Endothelial cell of umbilical vein (primary cell): ENCODE measurements around the gene SEPTIN5. TPM values are rescaled to one million over a fixed set of nuclear protein-coding genes. Genes with fewer than 3 reads are reported as not detected.
A peak's percentile ranks its signal among the peaks of the same experiment; 100 is the strongest.

Source experiments
- BruUV-seq: library from RNA; stranded (reverse); fragments of 400-500 nt; replicated peaks from 2 replicates; lab custom pipeline; 2021; lab: Mats Ljungman, UMichigan
- CTCF ChIA-PET: fragments of 300-600, 350-600 bp; sonication (Branson Sonifier 250); formaldehyde crosslinking; loops from one replicate; lab custom pipeline; 2021; ENCODE audit warnings: antibody characterized with exemption, inconsistent platforms; lab: Charles Lee
- POLR2A ChIA-PET: fragments of 300-600, 350-600 bp; sonication (Branson Sonifier 250); formaldehyde crosslinking; loops from one replicate; lab custom pipeline; 2021; ENCODE audit warnings: antibody characterized with exemption, inconsistent platforms; lab: Charles Lee
- DNase-seq: peaks from one replicate; pipeline ENCODE4 v3.0.0-alpha.2; 2011; ENCODE audit warnings: low read depth, low spot score
- FAIRE-seq: peaks from 2 replicates; lab custom pipeline; 2011; peaks lifted over from hg19 to GRCh38; lab: Jason Lieb, UNC
- H2AFZ ChIP-seq: 2 replicates; pipeline ENCODE4 v1.6.0; 2012; ENCODE audit warnings: low read depth, low read length, control low read depth, inconsistent platforms
- H3K27ac ChIP-seq: 2 replicates; pipeline ENCODE4 v1.5.1; 2011; ENCODE audit warnings: low read depth, mild to moderate bottlenecking, control low read depth, low read length, moderate library complexity; ENCODE audit not compliant: insufficient read depth
- H3K27me3 ChIP-seq, 2 experiments: 2 replicates each; pipeline versions ENCODE4 v1.6.0 to v1.6.1; 2011; ENCODE audit warnings: low read length in 2 of 2, mixed read lengths in 1 of 2; ENCODE audit not compliant: control insufficient read depth in 2 of 2, insufficient read depth in 2 of 2
- H3K36me3 ChIP-seq, 2 experiments: 2 replicates in 1 of 2; 3 replicates in 1 of 2; pipeline ENCODE4 v1.5.1; 2011; ENCODE audit warnings: low read length in 2 of 2, mild to moderate bottlenecking in 1 of 2, moderate library complexity in 1 of 2; ENCODE audit not compliant: control insufficient read depth in 2 of 2, insufficient read depth in 2 of 2; ENCODE audit errors: extremely low read depth in 1 of 2
- H3K4me1 ChIP-seq: 3 replicates; pipeline ENCODE4 v1.5.1; 2011; ENCODE audit warnings: mild to moderate bottlenecking, low read length; ENCODE audit not compliant: control insufficient read depth, insufficient read depth; ENCODE audit errors: extremely low read depth
- H3K4me2 ChIP-seq: 2 replicates; pipeline ENCODE4 v1.6.1; 2011; ENCODE audit warnings: low read length, control low read depth, mixed read lengths; ENCODE audit not compliant: insufficient read depth
- H3K4me3 ChIP-seq, 3 experiments: fragments of 200-600 bp in 1 of 3; sonication (generic), shearing (Covaris generic) in 1 of 3; replicated peaks in 1 of 3; 2 replicates each; pipeline ENCODE4 v1.5.1; 2011 to 2016; ENCODE audit warnings: control low read depth in 3 of 3, low read length in 3 of 3, mild to moderate bottlenecking in 2 of 3, inconsistent platforms in 1 of 3, low read depth in 1 of 3, moderate library complexity in 1 of 3; ENCODE audit not compliant: insufficient read depth in 1 of 3
- H3K79me2 ChIP-seq: 2 replicates; pipeline ENCODE4 v1.6.0; 2012; ENCODE audit warnings: low read length, inconsistent platforms; ENCODE audit not compliant: control insufficient read depth, insufficient read depth
- H3K9ac ChIP-seq: replicated peaks from 2 replicates; pipeline ENCODE3; 2011; ENCODE audit warnings: low read length, control low read depth; ENCODE audit not compliant: insufficient read depth; ENCODE audit errors: extremely low read depth
- H3K9me1 ChIP-seq: replicated peaks from 3 replicates; pipeline ENCODE4 v1.6.0; 2011; ENCODE audit warnings: mild to moderate bottlenecking, low read length; ENCODE audit not compliant: control insufficient read depth, insufficient read depth; ENCODE audit errors: extremely low read depth
- H3K9me3 ChIP-seq: replicated peaks from 2 replicates; pipeline ENCODE4 v1.5.1; 2012; ENCODE audit warnings: low read length, inconsistent platforms; ENCODE audit not compliant: control insufficient read depth, insufficient read depth
- H4K20me1 ChIP-seq: replicated peaks from 2 replicates; pipeline ENCODE3; 2011; ENCODE audit warnings: mild to moderate bottlenecking, low read length; ENCODE audit not compliant: control insufficient read depth, insufficient read depth; ENCODE audit errors: extremely low read depth
- JUN ChIP-seq: IDR thresholded peaks from 2 replicates; pipeline ENCODE4 v1.6.1; 2011; ENCODE audit warnings: borderline replicate concordance, low read depth; ENCODE audit not compliant: insufficient read length, insufficient read depth
- MAX ChIP-seq: IDR thresholded peaks from 2 replicates; pipeline ENCODE4 v1.6.1; 2011; ENCODE audit not compliant: insufficient read depth, insufficient read length
- POLR2A ChIP-seq: IDR thresholded peaks from 2 replicates; pipeline ENCODE4 v1.6.1; 2012; ENCODE audit warnings: low read depth, mild to moderate bottlenecking, control low read depth, low read length
- POLR2AphosphoS5 ChIP-seq: IDR thresholded peaks from 2 replicates; pipeline ENCODE4 v1.6.1; 2012; ENCODE audit warnings: low read depth, mild to moderate bottlenecking, control low read depth, low read length, moderate library complexity; ENCODE audit not compliant: insufficient read depth
- dilution Hi-C: fragments of 300-500 bp; cut with MboI; formaldehyde crosslinking; loops from one replicate; pipeline ENCODE4 v1.15.0; 2019; ENCODE audit warnings: low sequenced_read_pairs; ENCODE audit not compliant: extremely low pct_ligation_motif_present
- intact Hi-C: fragments of 100-400 bp; cut with micrococcal nuclease; formaldehyde crosslinking; loops from one replicate; pipeline ENCODE4 v1.10.0; 2022
- polyA plus RNA-seq, 4 experiments: library from polyadenylated mRNA; depleted of rRNA in 3 of 4; stranded (reverse) in 3 of 4; unstranded in 1 of 4; fragments of >200 nt; gene quantifications; 2 replicates each; pipeline versions ENCODE4 v1.2.1 to v1.2.3, GENCODE V29; 2011 to 2012; ENCODE audit warnings: missing spikeins in 1 of 4
- total RNA-seq: library from RNA; stranded (reverse); gene quantifications from 2 replicates; pipeline ENCODE4 v1.2.3, GENCODE V29; 2021
- TF ChIP-seq, protein P1 (sequence below), 2 donors: IDR thresholded peaks; 1 replicate in 1 of 2; 2 replicates in 1 of 2; pipeline ENCODE4 v1.5.1; 2011; ENCODE audit warnings: low read length in 2 of 2, mild to moderate bottlenecking in 2 of 2, moderate library complexity in 2 of 2, control low read depth in 1 of 2, inconsistent platforms in 1 of 2, low read depth in 1 of 2; ENCODE audit not compliant: insufficient read depth in 1 of 2; ENCODE audit errors: extremely low read depth in 1 of 2

SEPTIN5 gene
- total and polyA plus RNA-seq, 2 donors (not counting 3 experiments of a cell fraction or from before 2014, with no cell fraction given), result 31.1 to 35.8 TPM

GRCh38 chr22:19713650-19714311 is 522 bp upstream of the SEPTIN5 start:
- POLR2A ChIA-PET, result no interaction called here

More at GRCh38 chr22:19713650-19714311, 522 bp upstream of the SEPTIN5 start:
- H3K36me3 ChIP-seq, result no peaks in the 10 kb centered on the region
- CTCF ChIA-PET, result no interaction called here
- DNase-seq (no peak), FAIRE-seq (peak; percentile 40)
- H3K27me3 ChIP-seq, result no peaks in the 10 kb centered on the region
- H3K27ac ChIP-seq, result no peak overlapping the region
- H3K9ac ChIP-seq, result no peak overlapping the region
- peak overlapping the region in 2 of 3 experiments; percentile 20 to 69 for H3K4me3 ChIP-seq
- peaks cover 18% of the 10 kb centered on the region for H3K4me1 ChIP-seq
- H3K4me2 ChIP-seq, result peak overlapping the region; percentile 25
- H3K9me3 ChIP-seq, result no peaks in the 10 kb centered on the region
- H2AFZ ChIP-seq, result peak overlapping the region; percentile 91
- no peaks in the 10 kb centered on the region for H4K20me1 ChIP-seq
- TF ChIP-seq, protein P1, sequence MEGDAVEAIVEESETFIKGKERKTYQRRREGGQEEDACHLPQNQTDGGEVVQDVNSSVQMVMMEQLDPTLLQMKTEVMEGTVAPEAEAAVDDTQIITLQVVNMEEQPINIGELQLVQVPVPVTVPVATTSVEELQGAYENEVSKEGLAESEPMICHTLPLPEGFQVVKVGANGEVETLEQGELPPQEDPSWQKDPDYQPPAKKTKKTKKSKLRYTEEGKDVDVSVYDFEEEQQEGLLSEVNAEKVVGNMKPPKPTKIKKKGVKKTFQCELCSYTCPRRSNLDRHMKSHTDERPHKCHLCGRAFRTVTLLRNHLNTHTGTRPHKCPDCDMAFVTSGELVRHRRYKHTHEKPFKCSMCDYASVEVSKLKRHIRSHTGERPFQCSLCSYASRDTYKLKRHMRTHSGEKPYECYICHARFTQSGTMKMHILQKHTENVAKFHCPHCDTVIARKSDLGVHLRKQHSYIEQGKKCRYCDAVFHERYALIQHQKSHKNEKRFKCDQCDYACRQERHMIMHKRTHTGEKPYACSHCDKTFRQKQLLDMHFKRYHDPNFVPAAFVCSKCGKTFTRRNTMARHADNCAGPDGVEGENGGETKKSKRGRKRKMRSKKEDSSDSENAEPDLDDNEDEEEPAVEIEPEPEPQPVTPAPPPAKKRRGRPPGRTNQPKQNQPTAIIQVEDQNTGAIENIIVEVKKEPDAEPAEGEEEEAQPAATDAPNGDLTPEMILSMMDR (IDR thresholded peaks at IDR 0.05; ENCODE audit: extremely low read depth in 1 of 2, insufficient read depth in 1 of 2, low read depth in 1 of 2, low read length in 2 of 2), result peak in 1 of 2 donors; percentile 6
- TF ChIP-seq POLR2AphosphoS5 (no peak), POLR2A (no peak), MAX (no peak), JUN (no peak)
- H3K79me2 ChIP-seq, result no peaks in the 10 kb centered on the region
- no TSS peak for BruUV-seq
- dilution Hi-C loops, result no loop called here
- intact Hi-C loops, result loop anchor here (10.0 kb wide), 1 partner anchor 239 kb away; the partner anchor contains the start of genes CDC45 and UFD1
- no peaks in the 10 kb centered on the region for H3K9me1 ChIP-seq
